GM12872 (cell line): ENCODE measurements around the gene RALGPS2.

ENCODE experiments used
- CTCF ChIP-seq: IDR thresholded peaks from 3 replicates; pipeline ENCODE4 v1.5.1; 2011; ENCODE audit warnings: low read depth, mild to moderate bottlenecking, low read length, moderate library complexity; ENCODE audit not compliant: insufficient read depth

RALGPS2 gene

GRCh38 chr1:178724728-178725465 is at the start of gene RALGPS2:
RALGPS2 (plus strand) TSS chr1:178725244; CDS start chr1:178776765, 51,521 bp downstream.
- 0 out of 3 replicates have a peak, but pooled peaks have one; percentile 3 for TF ChIP-seq CTCF

GRCh38 chr1:178679237-178679636 is 45.8 kb upstream of the RALGPS2 start:
- no peak for TF ChIP-seq CTCF

- no peak for TF ChIP-seq CTCF
Measured at GRCh38 chr1:178682429-178682828, 42.6 kb upstream of the RALGPS2 start.

- TF ChIP-seq CTCF, result no peak
Measured at GRCh38 chr1:178682886-178683285, 42.2 kb upstream of the RALGPS2 start.

GRCh38 chr1:178683291-178683690 is 41.8 kb upstream of the RALGPS2 start:
- TF ChIP-seq CTCF, result no peak

- TF ChIP-seq CTCF, result no peak
Measured at GRCh38 chr1:178684111-178684510, 40.9 kb upstream of the RALGPS2 start.

- no peak for TF ChIP-seq CTCF
Measured at GRCh38 chr1:178684542-178685000, 40.5 kb upstream of the RALGPS2 start.
